ENCODE measurements around the gene CHSY3. TPM values are rescaled to one million over a fixed set of nuclear protein-coding genes. Genes with fewer than 3 reads are reported as not detected.
"Not testable (repeated sequence)": the region's sequence is repeated elsewhere in the genome, so short reads cannot be mapped to it uniquely, and the experiment has no call there.

Gene CHSY3
- total RNA-seq, 5 donors from 2014 or later (not counting 1 experiment from before 2014, with no cell fraction given) = not detected

DNA sequence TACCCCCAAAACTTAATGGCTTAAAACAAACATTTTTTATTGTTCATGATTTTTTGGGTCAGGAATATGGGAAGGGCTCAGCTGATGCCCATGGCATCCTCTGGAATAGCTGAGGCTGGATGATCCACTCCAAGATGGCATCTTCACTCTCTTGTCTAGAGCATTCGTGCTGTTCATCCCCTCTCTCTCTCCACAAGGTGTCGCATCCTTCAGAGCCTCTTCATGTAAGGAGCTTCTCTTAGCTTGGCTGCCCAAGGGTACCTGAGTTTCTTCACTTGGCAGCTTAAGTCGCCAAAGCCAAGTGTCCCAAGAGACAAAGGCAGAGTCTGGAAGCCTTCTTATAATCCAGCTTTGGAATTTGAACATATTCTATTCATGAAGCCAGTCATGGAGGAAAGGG, 294.7 kb downstream of the CHSY3 start:
- ATAC-seq (replicated peaks in 1 of 4) = no peak
- Mint-ChIP-seq H3K27me3 (peaks cover 7 to 14% of the 10 kb centered on the region in 2 donors), H3K9me3 (peaks cover 0 to 10% (median 0%) of the 10 kb centered on the region in 3 donors), H3K4me3 (no peak overlapping the region), H3K36me3 (no peaks in the 10 kb centered on the region), H3K27ac (no peak overlapping the region), H3K4me1 (no peaks in the 10 kb centered on the region)
- no peak overlapping the region for H3K4me3 ChIP-seq (ENCODE audit: control insufficient read depth in 1 of 2, extremely low read depth in 1 of 2, low read length in 1 of 2)
- ChIA-PET CTCF (interaction anchor here in 1 of 2 donors (0.6 kb wide), 1 partner anchor 910 kb away, joined by 3 read pairs; no protein-coding TSS in a partner anchor), POLR2A (no interaction called here)
- no peaks in the 10 kb centered on the region for H3K36me3 ChIP-seq (ENCODE audit: control insufficient read depth in 2 of 2, extremely low read depth in 1 of 2, insufficient read depth in 1 of 2, low read length in 1 of 2)
- no peaks in the 10 kb centered on the region for H3K4me1 ChIP-seq (ENCODE audit: control insufficient read depth in 1 of 2, extremely low read depth in 1 of 2, insufficient read depth in 2 of 2, low read length in 2 of 2)
- no peaks in the 10 kb centered on the region for H3K9me3 ChIP-seq
- H3K27ac ChIP-seq (ENCODE audit: low read length) = no peak overlapping the region
- H3K27me3 ChIP-seq (replicated peaks in 1 of 2; ENCODE audit: control insufficient read depth in 2 of 2, extremely low read depth in 1 of 2, insufficient read depth in 2 of 2, low read length in 1 of 2) = no peaks in the 10 kb centered on the region
- 60% methylated on average over 1 of the region's 3 CpGs for WGBS (ENCODE audit: insufficient coverage)
- peak in 1 of 35 experiments; percentile 4 for DNase-seq

DNA sequence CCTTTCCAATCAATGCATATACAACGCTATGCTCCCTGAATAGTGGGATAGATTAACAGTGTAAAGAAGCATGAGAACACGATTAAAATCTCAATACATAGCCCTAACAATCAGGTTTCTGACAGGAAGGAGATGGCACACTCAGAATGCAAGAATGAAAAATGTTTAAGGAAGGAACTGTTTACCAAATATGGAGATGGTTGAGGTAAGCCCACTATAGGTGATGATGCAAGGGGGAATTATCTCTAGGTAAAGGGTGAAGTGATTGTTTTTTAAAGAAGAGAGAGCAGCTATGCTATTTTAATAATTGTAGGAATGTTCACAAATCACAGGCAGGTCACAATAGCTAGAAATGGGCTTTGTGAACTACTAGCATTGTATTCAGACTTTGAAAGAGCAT, 302.4 kb downstream of the CHSY3 start:
- H3K9me3 Mint-ChIP-seq = peaks cover 0 to 13% (median 0%) of the 10 kb centered on the region in 3 donors
- no peak for ATAC-seq (replicated peaks in 1 of 4)

DNA sequence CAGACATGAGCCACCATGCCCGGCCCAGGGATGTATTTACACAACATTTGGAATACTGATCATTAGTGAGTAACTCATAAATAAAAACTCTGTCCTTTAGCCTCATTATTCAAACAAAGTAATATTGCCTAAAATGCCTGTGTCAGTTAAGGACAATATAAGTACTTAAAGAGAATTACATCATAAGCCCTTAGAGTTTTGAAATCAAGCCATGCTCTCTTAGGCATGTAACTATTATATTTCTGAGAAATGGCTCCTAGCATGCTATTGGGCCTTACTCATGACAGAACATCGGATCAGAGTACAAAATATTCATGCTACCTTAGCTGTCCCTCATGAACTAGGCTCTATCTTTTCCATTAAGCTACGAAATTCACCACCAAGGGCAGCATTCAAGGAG, 309.3 kb downstream of the CHSY3 start:
- POLR2A ChIA-PET = no interaction called here
- H3K9me3 ChIP-seq = no peaks in the 10 kb centered on the region
- H3K4me3 Mint-ChIP-seq = no peak overlapping the region
- DNase-seq (no peak), ATAC-seq (replicated peaks in 1 of 4) (no peak)
- no peak overlapping the region for H3K4me3 ChIP-seq (ENCODE audit: control insufficient read depth in 1 of 2, extremely low read depth in 1 of 2, low read length in 1 of 2)
- no peaks in the 10 kb centered on the region for H3K9me3 Mint-ChIP-seq
- no peaks in the 10 kb centered on the region for H3K4me1 Mint-ChIP-seq
- CTCF ChIA-PET = no interaction called here
- WGBS (ENCODE audit: insufficient coverage) = no CpG with 5 or more reads among the region's 3 CpGs
- no peak overlapping the region for H3K27ac ChIP-seq (ENCODE audit: low read length)
- H3K27me3 ChIP-seq (replicated peaks in 1 of 2; ENCODE audit: control insufficient read depth in 2 of 2, extremely low read depth in 1 of 2, insufficient read depth in 2 of 2, low read length in 1 of 2) = no peaks in the 10 kb centered on the region
- H3K27ac Mint-ChIP-seq = no peak overlapping the region
- H3K36me3 Mint-ChIP-seq = no peaks in the 10 kb centered on the region
- peaks cover 8 to 13% of the 10 kb centered on the region in 2 donors for H3K27me3 Mint-ChIP-seq
- no peaks in the 10 kb centered on the region for H3K4me1 ChIP-seq (ENCODE audit: control insufficient read depth in 1 of 2, extremely low read depth in 1 of 2, insufficient read depth in 2 of 2, low read length in 2 of 2)
- H3K36me3 ChIP-seq (ENCODE audit: control insufficient read depth in 2 of 2, extremely low read depth in 1 of 2, insufficient read depth in 1 of 2, low read length in 1 of 2) = no peaks in the 10 kb centered on the region

More for the DNA sequence above, 302.4 kb downstream of the CHSY3 start:
- CTCF ChIA-PET = no interaction called here
- no peak for DNase-seq
- Histone ChIP-seq H3K4me1 (ENCODE audit: control insufficient read depth in 1 of 2, extremely low read depth in 1 of 2, insufficient read depth in 2 of 2, low read length in 2 of 2) (no peaks in the 10 kb centered on the region), H3K36me3 (ENCODE audit: control insufficient read depth in 2 of 2, extremely low read depth in 1 of 2, insufficient read depth in 1 of 2, low read length in 1 of 2) (no peaks in the 10 kb centered on the region), H3K9me3 (no peaks in the 10 kb centered on the region), H3K27ac (ENCODE audit: low read length) (no peak overlapping the region), H3K27me3 (replicated peaks in 1 of 2; ENCODE audit: control insufficient read depth in 2 of 2, extremely low read depth in 1 of 2, insufficient read depth in 2 of 2, low read length in 1 of 2) (no peaks in the 10 kb centered on the region), H3K4me3 (ENCODE audit: control insufficient read depth in 1 of 2, extremely low read depth in 1 of 2, low read length in 1 of 2) (no peak overlapping the region)
- Mint-ChIP-seq H3K4me1 (no peaks in the 10 kb centered on the region), H3K27me3 (peaks cover 4 to 11% of the 10 kb centered on the region in 2 donors), H3K36me3 (no peaks in the 10 kb centered on the region), H3K27ac (no peak overlapping the region), H3K4me3 (no peak overlapping the region)
- POLR2A ChIA-PET = no interaction called here
- WGBS (ENCODE audit: insufficient coverage) = no CpG with 5 or more reads among the region's 2 CpGs

DNA sequence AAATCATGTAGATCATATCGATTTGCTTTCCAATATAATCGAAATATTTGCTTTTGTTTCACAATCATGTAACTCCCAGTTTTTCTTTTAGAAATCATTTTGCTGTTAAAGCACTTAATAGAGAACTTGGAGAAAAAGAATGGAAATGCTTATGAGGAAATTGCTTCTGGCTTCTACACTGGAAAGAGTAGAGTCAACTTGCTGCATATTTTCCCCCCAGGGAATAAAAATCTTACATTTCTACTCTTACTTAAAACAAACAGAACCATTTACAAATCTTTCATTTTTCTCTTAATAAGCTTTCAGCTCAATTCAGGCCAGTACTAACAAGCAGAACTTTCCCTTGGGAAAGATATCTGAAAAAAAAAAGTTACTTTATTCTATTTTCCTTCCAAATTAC, 312.0 kb downstream of the CHSY3 start:
- no CpG with 5 or more reads among the region's 2 CpGs for WGBS (ENCODE audit: insufficient coverage)
- ATAC-seq (replicated peaks in 1 of 4) = no peak
- ChIA-PET POLR2A (no interaction called here), CTCF (no interaction called here)
- Histone ChIP-seq H3K4me1 (ENCODE audit: control insufficient read depth in 1 of 2, extremely low read depth in 1 of 2, insufficient read depth in 2 of 2, low read length in 2 of 2) (no peaks in the 10 kb centered on the region), H3K9me3 (no peaks in the 10 kb centered on the region), H3K4me3 (ENCODE audit: control insufficient read depth in 1 of 2, extremely low read depth in 1 of 2, low read length in 1 of 2) (no peak overlapping the region), H3K27me3 (replicated peaks in 1 of 2; ENCODE audit: control insufficient read depth in 2 of 2, extremely low read depth in 1 of 2, insufficient read depth in 2 of 2, low read length in 1 of 2) (no peaks in the 10 kb centered on the region), H3K27ac (ENCODE audit: low read length) (no peak overlapping the region), H3K36me3 (ENCODE audit: control insufficient read depth in 2 of 2, extremely low read depth in 1 of 2, insufficient read depth in 1 of 2, low read length in 1 of 2) (no peaks in the 10 kb centered on the region)
- Mint-ChIP-seq H3K36me3 (no peaks in the 10 kb centered on the region), H3K27me3 (peaks cover 8 to 12% of the 10 kb centered on the region in 2 donors), H3K9me3 (no peaks in the 10 kb centered on the region), H3K4me1 (no peaks in the 10 kb centered on the region), H3K4me3 (no peak overlapping the region), H3K27ac (no peak overlapping the region)
- DNase-seq = no peak

DNA sequence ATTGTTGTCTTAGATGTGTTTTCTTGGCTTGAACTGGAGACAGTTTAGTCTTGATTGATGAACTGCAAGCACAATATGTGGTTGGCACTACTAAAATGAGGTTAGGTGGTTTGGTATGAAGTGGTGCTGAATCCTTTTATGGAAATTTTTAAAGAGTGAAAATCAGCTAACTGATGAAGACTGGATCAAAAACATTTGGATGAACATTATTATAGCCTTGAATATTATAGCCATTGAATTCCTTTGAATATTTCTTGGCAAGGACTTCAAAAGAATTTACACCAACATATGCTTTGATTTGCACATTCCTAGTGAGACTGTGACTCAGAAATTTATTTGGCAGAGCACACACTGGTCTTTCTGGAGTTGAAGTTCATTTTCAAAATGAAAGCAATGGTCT, 318.3 kb downstream of the CHSY3 start:
- ChIA-PET POLR2A (no interaction called here), CTCF (no interaction called here)
- H3K4me1 ChIP-seq (ENCODE audit: control insufficient read depth in 1 of 2, extremely low read depth in 1 of 2, insufficient read depth in 2 of 2, low read length in 2 of 2) = no peaks in the 10 kb centered on the region
- H3K9me3 Mint-ChIP-seq = peaks cover 0 to 7% (median 6%) of the 10 kb centered on the region in 3 donors
- H3K36me3 Mint-ChIP-seq = no peaks in the 10 kb centered on the region
- no peaks in the 10 kb centered on the region for H3K4me1 Mint-ChIP-seq
- no peak overlapping the region for H3K4me3 ChIP-seq (ENCODE audit: control insufficient read depth in 1 of 2, extremely low read depth in 1 of 2, low read length in 1 of 2)
- H3K27ac ChIP-seq (ENCODE audit: low read length) = no peak overlapping the region
- H3K27me3 Mint-ChIP-seq = peaks cover 0 to 3% of the 10 kb centered on the region in 2 donors
- ATAC-seq (replicated peaks in 1 of 4) = no peak
- H3K36me3 ChIP-seq (ENCODE audit: control insufficient read depth in 2 of 2, extremely low read depth in 1 of 2, insufficient read depth in 1 of 2, low read length in 1 of 2) = no peaks in the 10 kb centered on the region
- DNase-seq = no peak
- H3K27ac Mint-ChIP-seq = no peak overlapping the region
- no peaks in the 10 kb centered on the region for H3K27me3 ChIP-seq (replicated peaks in 1 of 2; ENCODE audit: control insufficient read depth in 2 of 2, extremely low read depth in 1 of 2, insufficient read depth in 2 of 2, low read length in 1 of 2)
- H3K4me3 Mint-ChIP-seq = no peak overlapping the region
- H3K9me3 ChIP-seq = no peaks in the 10 kb centered on the region

DNA sequence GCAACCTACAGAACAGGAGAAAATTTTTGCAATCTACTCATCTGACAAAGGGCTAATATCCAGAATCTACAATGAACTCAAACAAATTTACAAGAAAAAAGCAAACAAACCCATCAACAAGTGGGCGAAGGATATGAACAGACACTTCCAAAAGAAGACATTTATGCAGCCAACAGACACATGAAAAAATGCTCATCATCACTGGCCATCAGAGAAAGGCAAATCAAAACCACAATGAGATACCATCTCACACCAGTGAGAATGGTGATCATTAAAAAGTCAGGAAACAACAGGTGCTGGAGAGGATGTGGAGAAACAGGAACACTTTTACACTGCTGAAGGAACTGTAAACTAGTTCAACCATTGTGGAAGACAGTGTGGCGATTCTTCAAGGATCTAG, 322.3 kb downstream of the CHSY3 start:
- ATAC-seq (replicated peaks in 1 of 4); POLR2A ChIA-PET; H3K27me3 ChIP-seq (replicated peaks in 1 of 2; ENCODE audit: control insufficient read depth in 2 of 2, extremely low read depth in 1 of 2, insufficient read depth in 2 of 2, low read length in 1 of 2); H3K4me1 ChIP-seq (ENCODE audit: control insufficient read depth in 1 of 2, extremely low read depth in 1 of 2, insufficient read depth in 2 of 2, low read length in 2 of 2); H3K9me3 Mint-ChIP-seq; H3K4me1 Mint-ChIP-seq; DNase-seq; H3K27ac Mint-ChIP-seq; H3K9me3 ChIP-seq; H3K36me3 ChIP-seq (ENCODE audit: control insufficient read depth in 2 of 2, extremely low read depth in 1 of 2, insufficient read depth in 1 of 2, low read length in 1 of 2); H3K27ac ChIP-seq (ENCODE audit: low read length); H3K4me3 Mint-ChIP-seq; H3K36me3 Mint-ChIP-seq; H3K4me3 ChIP-seq (ENCODE audit: control insufficient read depth in 1 of 2, extremely low read depth in 1 of 2, low read length in 1 of 2); H3K27me3 Mint-ChIP-seq: not testable (repeated sequence)
- CTCF ChIA-PET = interaction anchor here in 1 of 2 donors (0.7 kb wide), 1 partner anchor 107 kb away, joined by 3 read pairs; no protein-coding TSS in a partner anchor
- no CpG with 5 or more reads among the region's 2 CpGs for WGBS (ENCODE audit: insufficient coverage)

DNA sequence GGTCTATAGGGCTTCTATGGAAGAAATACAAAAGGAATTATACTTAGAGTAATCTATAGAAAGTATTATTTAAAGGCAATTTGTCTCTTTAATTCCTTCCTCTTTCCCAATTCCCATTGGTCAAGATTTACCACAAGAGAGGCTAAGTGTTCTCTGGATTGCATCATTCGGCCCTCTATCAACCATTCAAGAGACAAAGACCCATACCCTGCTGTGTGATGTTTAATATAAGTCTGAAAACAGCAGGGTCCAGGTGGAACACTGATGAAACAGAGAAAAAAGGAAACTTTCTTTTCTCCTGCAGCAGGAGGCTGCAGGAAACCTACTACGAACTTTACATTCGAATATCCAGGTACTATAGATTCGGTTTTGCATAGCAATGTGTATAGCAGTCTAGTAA, 323.4 kb downstream of the CHSY3 start:
- H3K4me1 ChIP-seq (ENCODE audit: control insufficient read depth in 1 of 2, extremely low read depth in 1 of 2, insufficient read depth in 2 of 2, low read length in 2 of 2) = no peaks in the 10 kb centered on the region
- no CpG with 5 or more reads among the region's 4 CpGs for WGBS (ENCODE audit: insufficient coverage)
- no peaks in the 10 kb centered on the region for H3K36me3 ChIP-seq (ENCODE audit: control insufficient read depth in 2 of 2, extremely low read depth in 1 of 2, insufficient read depth in 1 of 2, low read length in 1 of 2)
- POLR2A ChIA-PET = no interaction called here
- CTCF ChIA-PET = no interaction called here
- no peak overlapping the region for H3K4me3 ChIP-seq (ENCODE audit: control insufficient read depth in 1 of 2, extremely low read depth in 1 of 2, low read length in 1 of 2)
- peaks cover 0 to 7% (median 6%) of the 10 kb centered on the region in 3 donors for H3K9me3 Mint-ChIP-seq
- H3K27ac ChIP-seq (ENCODE audit: low read length) = no peak overlapping the region
- H3K27me3 Mint-ChIP-seq = no peaks in the 10 kb centered on the region
- no peak overlapping the region for H3K4me3 Mint-ChIP-seq
- H3K27ac Mint-ChIP-seq = no peak overlapping the region
- no peaks in the 10 kb centered on the region for H3K9me3 ChIP-seq
- no peaks in the 10 kb centered on the region for H3K4me1 Mint-ChIP-seq
- no peaks in the 10 kb centered on the region for H3K27me3 ChIP-seq (replicated peaks in 1 of 2; ENCODE audit: control insufficient read depth in 2 of 2, extremely low read depth in 1 of 2, insufficient read depth in 2 of 2, low read length in 1 of 2)
- DNase-seq (no peak), ATAC-seq (replicated peaks in 1 of 4) (no peak)
- H3K36me3 Mint-ChIP-seq = no peaks in the 10 kb centered on the region
